Ishikawa (cell line): ENCODE measurements around the gene TSN.

Experiments
- CREB1 ChIP-seq: IDR thresholded peaks from 2 replicates; pipeline ENCODE4 v1.6.1; 2012; ENCODE audit warnings: low read depth
- TEAD4 ChIP-seq: IDR thresholded peaks from 2 replicates; pipeline ENCODE4 v1.6.1; 2012
- USF1 ChIP-seq: IDR thresholded peaks from 2 replicates; pipeline ENCODE4 v1.6.1; 2012
- ZBTB7A ChIP-seq: IDR thresholded peaks from 2 replicates; pipeline ENCODE4 v1.6.1; 2012; ENCODE audit warnings: low read depth

GRCh38 chr2:121783180-121783579, 27.7 kb downstream of the TSN start:
- TF ChIP-seq TEAD4: no peak
- no peak for TF ChIP-seq CREB1
- TF ChIP-seq USF1: no peak
- no peak for TF ChIP-seq ZBTB7A
